Thyroid gland (tissue), 4 donors: ENCODE data around the gene SPINT2.
"Not testable (repeated sequence)": the region's sequence is repeated elsewhere in the genome, so short reads cannot be mapped to it uniquely, and the experiment has no call there.

Experiments used
- POLR2A ChIP-seq, 2 donors: fragments of 450-650 bp; IDR thresholded peaks; one replicate each; pipeline ENCODE4 v1.6.1; 2017; ENCODE audit warnings: antibody characterized with exemption in 2 of 2, mild to moderate bottlenecking in 2 of 2, moderate library complexity in 1 of 2
- TF ChIP-seq, protein P1 (sequence below), 6 experiments: fragments of 200-600 bp in 3 of 6; fragments of 450-650 bp in 3 of 6; sonication (generic) in 3 of 6; IDR thresholded peaks; one replicate each; pipeline ENCODE4 v1.5.1; 2016 to 2019; ENCODE audit warnings: antibody characterized with exemption in 6 of 6, mild to moderate bottlenecking in 2 of 6, inconsistent platforms in 1 of 6, moderate library complexity in 1 of 6

GRCh38 chr19:38261942-38262341 is 2.4 kb upstream of the SPINT2 start:
- not testable (repeated sequence) for TF ChIP-seq POLR2A (IDR thresholded peaks at IDR 0.05)
- TF ChIP-seq, protein P1, sequence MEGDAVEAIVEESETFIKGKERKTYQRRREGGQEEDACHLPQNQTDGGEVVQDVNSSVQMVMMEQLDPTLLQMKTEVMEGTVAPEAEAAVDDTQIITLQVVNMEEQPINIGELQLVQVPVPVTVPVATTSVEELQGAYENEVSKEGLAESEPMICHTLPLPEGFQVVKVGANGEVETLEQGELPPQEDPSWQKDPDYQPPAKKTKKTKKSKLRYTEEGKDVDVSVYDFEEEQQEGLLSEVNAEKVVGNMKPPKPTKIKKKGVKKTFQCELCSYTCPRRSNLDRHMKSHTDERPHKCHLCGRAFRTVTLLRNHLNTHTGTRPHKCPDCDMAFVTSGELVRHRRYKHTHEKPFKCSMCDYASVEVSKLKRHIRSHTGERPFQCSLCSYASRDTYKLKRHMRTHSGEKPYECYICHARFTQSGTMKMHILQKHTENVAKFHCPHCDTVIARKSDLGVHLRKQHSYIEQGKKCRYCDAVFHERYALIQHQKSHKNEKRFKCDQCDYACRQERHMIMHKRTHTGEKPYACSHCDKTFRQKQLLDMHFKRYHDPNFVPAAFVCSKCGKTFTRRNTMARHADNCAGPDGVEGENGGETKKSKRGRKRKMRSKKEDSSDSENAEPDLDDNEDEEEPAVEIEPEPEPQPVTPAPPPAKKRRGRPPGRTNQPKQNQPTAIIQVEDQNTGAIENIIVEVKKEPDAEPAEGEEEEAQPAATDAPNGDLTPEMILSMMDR (IDR thresholded peaks at IDR 0.05), result not testable (repeated sequence)
